Measurements from ENCODE around the gene UBE2N. TPM values are rescaled to one million over a fixed set of nuclear protein-coding genes. Genes with fewer than 3 reads are reported as not detected.

UBE2N gene
- total and polyA plus RNA-seq, 2 experiments from 2014 or later: 154 to 385 TPM

DNA sequence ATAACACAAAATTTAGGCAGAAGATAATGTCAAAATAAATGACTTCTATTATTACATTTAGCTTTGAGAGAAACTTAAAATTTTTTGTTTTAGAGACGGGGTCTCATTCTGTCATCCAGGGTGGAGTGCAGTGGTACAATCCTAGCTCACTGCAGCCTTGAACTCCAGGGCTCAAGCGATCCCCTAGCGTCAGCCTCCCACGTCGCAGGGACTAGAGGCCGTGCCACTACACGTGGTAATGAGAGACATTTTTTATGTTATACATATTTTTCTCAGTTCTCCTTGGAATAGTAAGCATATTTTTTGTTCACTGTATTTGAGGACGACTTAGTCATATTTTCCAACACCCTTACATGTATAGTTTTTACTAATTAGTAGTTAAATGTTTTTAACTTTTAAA is 85.5 kb downstream of the UBE2N start:
- H4K20me1 ChIP-seq (replicated peaks; ENCODE audit: insufficient read depth): no peaks in the 10 kb centered on the region
- 0 out of 2 replicates have a peak, but pooled peaks cover 3% of the 10 kb centered on the region for H3K9me2 ChIP-seq (ENCODE audit: insufficient read depth)
- no peaks in the 10 kb centered on the region for H3K4me1 ChIP-seq (ENCODE audit: insufficient read depth)
- no peaks in the 10 kb centered on the region for H3F3A ChIP-seq (replicated peaks; ENCODE audit: low read depth)
- ATAC-seq (no peak), DNase-seq (ENCODE audit: low spot score) (no peak)
- no peaks in the 10 kb centered on the region for H3K79me2 ChIP-seq (replicated peaks; ENCODE audit: insufficient read depth)
- Mint-ChIP-seq H3K36me3 (ENCODE audit: low read depth) (no peaks in the 10 kb centered on the region; the same call in 2 of the 3 replicates), H3K9me3 (no peaks in the 10 kb centered on the region), H3K27me3 (ENCODE audit: insufficient read depth, low read depth, poor library complexity) (peaks cover 2% of the 10 kb centered on the region), H3K27ac (no peak overlapping the region), H3K4me3 (no peak overlapping the region), H3K4me1 (no peaks in the 10 kb centered on the region; the same call in 1 of the 3 replicates)
- no peak overlapping the region for H3K4me3 ChIP-seq
- no peak overlapping the region for H2AFZ ChIP-seq
- no peak for TF ChIP-seq STAT1 (IDR thresholded peaks at IDR 0.05; ENCODE audit: unreplicated experiment)
- no peak for TF ChIP-seq NANOG (IDR thresholded peaks at IDR 0.05; ENCODE audit: borderline replicate concordance)
- H3K4me2 ChIP-seq: no peak overlapping the region
- no peaks in the 10 kb centered on the region for H3K27me3 ChIP-seq (ENCODE audit: insufficient read depth)
- no peaks in the 10 kb centered on the region for H3K36me3 ChIP-seq (ENCODE audit: insufficient read depth)
- no peak overlapping the region for H3K27ac ChIP-seq (ENCODE audit: low read depth)

Small RNA genes lying within 50 kb of the gene (small RNA-seq; reads per million reads assigned to genes)
- gene RF00019 (ENCODE audit: low replicate concordance): not detected

Other genes with a start within 250 kb of the UBE2N start
- 67.2 and 69.7 TPM in 2 replicates for gene NUDT4, start 64.0 kb downstream of the UBE2N start, total RNA-seq (2014; rRNA removed; shearing (Covaris generic))
- gene NUDT4, start 64.0 kb downstream of the UBE2N start, polyA plus RNA-seq (2016; fragmentation: Nextera tagmentation; extraction: Ambion mirVana): 29.5 and 32.3 TPM in 2 replicates
- 195 and 202 TPM in 2 replicates for gene MRPL42, start 25.6 kb upstream of the UBE2N start, total RNA-seq (2014; rRNA removed; shearing (Covaris generic))
- gene MRPL42, start 25.6 kb upstream of the UBE2N start, polyA plus RNA-seq (2016; fragmentation: Nextera tagmentation; extraction: Ambion mirVana): 229 and 269 TPM in 2 replicates
- 20.0 and 32.4 TPM in 2 replicates for gene SOCS2, start 130.7 kb upstream of the UBE2N start, total RNA-seq (2014; rRNA removed; shearing (Covaris generic))
- gene SOCS2, start 130.7 kb upstream of the UBE2N start, polyA plus RNA-seq (2016; fragmentation: Nextera tagmentation; extraction: Ambion mirVana): 15.5 and 16.1 TPM in 2 replicates
- 20.3 and 27.9 TPM in 2 replicates for gene CRADD, start 235.4 kb upstream of the UBE2N start, total RNA-seq (2014; rRNA removed; shearing (Covaris generic))
- gene CRADD, start 235.4 kb upstream of the UBE2N start, polyA plus RNA-seq (2016; fragmentation: Nextera tagmentation; extraction: Ambion mirVana): 3.8 and 6.3 TPM in 2 replicates

Measured in GM23338 (cell line).